ENCODE data around the gene ISCA2. TPM values are rescaled to one million over a fixed set of nuclear protein-coding genes. Genes with fewer than 3 reads are reported as not detected.

The ISCA2 gene
- total and polyA plus RNA-seq, 2 donors (not counting 1 experiment from before 2014, with no cell fraction given), result 11.7 to 32.1 TPM

DNA sequence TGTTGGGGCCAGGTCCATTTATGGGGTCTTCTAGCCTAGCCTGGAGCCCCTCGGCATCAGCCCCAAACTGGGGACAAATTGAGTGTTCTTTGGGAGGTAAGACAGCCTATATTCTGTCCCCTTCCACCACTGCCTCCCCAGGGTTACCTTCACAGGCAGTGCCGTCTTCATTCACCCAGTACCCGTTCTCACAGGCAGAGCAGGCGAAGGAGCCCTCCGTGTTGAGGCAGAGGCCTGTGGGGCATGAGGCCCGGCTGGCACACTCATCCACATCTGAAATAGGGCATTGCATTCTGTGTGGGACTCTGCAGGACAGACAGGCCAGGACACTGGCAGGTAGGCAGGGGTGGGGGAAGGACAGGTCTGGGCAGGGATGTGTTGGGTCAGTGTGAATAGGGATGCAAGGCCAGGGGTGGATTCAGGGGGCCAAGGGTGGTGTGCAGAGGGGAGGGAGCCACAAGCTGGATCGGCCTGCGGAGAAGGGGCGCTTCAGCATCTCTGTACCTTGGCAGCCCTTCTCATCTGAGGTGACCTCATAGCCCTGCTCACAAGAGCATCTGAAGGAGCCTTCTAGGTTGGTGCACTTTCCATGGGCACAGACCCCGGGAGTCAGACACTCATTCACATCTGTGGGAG lies 16.1 kb downstream of the ISCA2 start:
- Histone ChIP-seq H3K4me1 (ENCODE audit: control insufficient read depth, extremely low read depth, insufficient read depth, low read length) (peaks cover 27% of the 10 kb centered on the region), H3K4me2 (ENCODE audit: extremely low read depth, insufficient read depth, low read length) (no peak overlapping the region), H3K9me3 (ENCODE audit: control insufficient read depth, insufficient read depth, low read depth, low read length) (no peaks in the 10 kb centered on the region), H4K20me1 (ENCODE audit: control insufficient read depth, extremely low read depth, insufficient read depth, low read length) (no peaks in the 10 kb centered on the region), H3K27ac (ENCODE audit: insufficient read depth, low read length) (peak overlapping the region; percentile 86), H3K27me3 (ENCODE audit: control insufficient read depth, insufficient read depth, low read length) (no peaks in the 10 kb centered on the region), H3K4me3 (replicated peaks in 1 of 4; ENCODE audit: control extremely low read depth in 1 of 4, insufficient read depth in 1 of 4, low read depth in 3 of 4, low read length in 4 of 4) (no peak overlapping the region), H3K36me3 (ENCODE audit: control insufficient read depth, insufficient read depth, low read length) (peaks cover 47% of the 10 kb centered on the region), H2AFZ (ENCODE audit: low read length) (no peak overlapping the region), H3K79me2 (ENCODE audit: control insufficient read depth, insufficient read depth, low read length) (no peaks in the 10 kb centered on the region), H3K9ac (ENCODE audit: insufficient read depth, low read length) (no peak overlapping the region)
- no peak for DNase-seq (ENCODE audit: low read depth in 2 of 2)
- TF ChIP-seq, protein P1, sequence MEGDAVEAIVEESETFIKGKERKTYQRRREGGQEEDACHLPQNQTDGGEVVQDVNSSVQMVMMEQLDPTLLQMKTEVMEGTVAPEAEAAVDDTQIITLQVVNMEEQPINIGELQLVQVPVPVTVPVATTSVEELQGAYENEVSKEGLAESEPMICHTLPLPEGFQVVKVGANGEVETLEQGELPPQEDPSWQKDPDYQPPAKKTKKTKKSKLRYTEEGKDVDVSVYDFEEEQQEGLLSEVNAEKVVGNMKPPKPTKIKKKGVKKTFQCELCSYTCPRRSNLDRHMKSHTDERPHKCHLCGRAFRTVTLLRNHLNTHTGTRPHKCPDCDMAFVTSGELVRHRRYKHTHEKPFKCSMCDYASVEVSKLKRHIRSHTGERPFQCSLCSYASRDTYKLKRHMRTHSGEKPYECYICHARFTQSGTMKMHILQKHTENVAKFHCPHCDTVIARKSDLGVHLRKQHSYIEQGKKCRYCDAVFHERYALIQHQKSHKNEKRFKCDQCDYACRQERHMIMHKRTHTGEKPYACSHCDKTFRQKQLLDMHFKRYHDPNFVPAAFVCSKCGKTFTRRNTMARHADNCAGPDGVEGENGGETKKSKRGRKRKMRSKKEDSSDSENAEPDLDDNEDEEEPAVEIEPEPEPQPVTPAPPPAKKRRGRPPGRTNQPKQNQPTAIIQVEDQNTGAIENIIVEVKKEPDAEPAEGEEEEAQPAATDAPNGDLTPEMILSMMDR (conservative IDR thresholded peaks at IDR 0.05 in 1 of 2, IDR thresholded peaks at IDR 0.05 in 1 of 2; ENCODE audit: low read depth in 1 of 2, low read length in 2 of 2), result no peak
- TF ChIP-seq EZH2 (IDR thresholded peaks at IDR 0.05; ENCODE audit: low read length, missing control alignments), result no peak

- Histone ChIP-seq H3K4me2 (ENCODE audit: extremely low read depth, insufficient read depth, low read length) (no peak overlapping the region), H4K20me1 (ENCODE audit: control insufficient read depth, extremely low read depth, insufficient read depth, low read length) (no peaks in the 10 kb centered on the region), H3K4me3 (replicated peaks in 1 of 4; ENCODE audit: control extremely low read depth in 1 of 4, insufficient read depth in 1 of 4, low read depth in 3 of 4, low read length in 4 of 4) (no peak overlapping the region), H3K36me3 (ENCODE audit: control insufficient read depth, insufficient read depth, low read length) (peaks cover 41% of the 10 kb centered on the region), H3K27ac (ENCODE audit: insufficient read depth, low read length) (peak overlapping the region; percentile 86), H3K27me3 (ENCODE audit: control insufficient read depth, insufficient read depth, low read length) (no peaks in the 10 kb centered on the region), H3K79me2 (ENCODE audit: control insufficient read depth, insufficient read depth, low read length) (no peaks in the 10 kb centered on the region), H3K4me1 (ENCODE audit: control insufficient read depth, extremely low read depth, insufficient read depth, low read length) (peaks cover 31% of the 10 kb centered on the region), H2AFZ (ENCODE audit: low read length) (no peak overlapping the region), H3K9ac (ENCODE audit: insufficient read depth, low read length) (no peak overlapping the region), H3K9me3 (ENCODE audit: control insufficient read depth, insufficient read depth, low read depth, low read length) (no peaks in the 10 kb centered on the region)
- no peak for TF ChIP-seq EZH2 (IDR thresholded peaks at IDR 0.05; ENCODE audit: low read length, missing control alignments)
- TF ChIP-seq, protein P1 (conservative IDR thresholded peaks at IDR 0.05 in 1 of 2, IDR thresholded peaks at IDR 0.05 in 1 of 2; ENCODE audit: low read depth in 1 of 2, low read length in 2 of 2), result no peak
- peak; percentile 42 to 77 for DNase-seq (ENCODE audit: low read depth in 2 of 2)
Observed at GRCh38 chr14:74510223-74510931, 16.8 kb downstream of the ISCA2 start.

DNA sequence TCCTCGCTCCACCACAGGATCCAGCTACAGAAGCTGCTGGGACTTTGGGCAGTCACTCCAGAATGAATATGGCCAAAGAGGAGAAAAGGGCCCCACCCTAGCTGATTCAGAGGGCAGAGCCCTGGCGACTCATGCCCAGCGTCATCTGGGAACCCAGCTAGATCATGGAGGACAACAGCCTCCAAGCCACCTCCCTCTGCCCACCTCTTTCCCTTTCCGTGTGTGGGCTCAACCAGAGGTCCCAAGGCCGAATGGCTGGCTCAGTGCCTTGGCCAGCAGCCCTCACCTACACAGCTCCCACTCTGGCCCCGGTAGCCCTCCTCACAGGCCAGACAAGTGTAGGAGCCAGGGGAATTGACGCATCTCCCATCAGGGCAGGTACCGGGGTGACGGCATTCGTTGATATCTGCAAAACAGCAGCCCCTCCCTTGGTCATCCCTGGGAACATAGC lies 17.4 kb downstream of the ISCA2 start:
- Histone ChIP-seq H3K27me3 (ENCODE audit: control insufficient read depth, insufficient read depth, low read length) (no peaks in the 10 kb centered on the region), H3K27ac (ENCODE audit: insufficient read depth, low read length) (peak overlapping the region; percentile 86), H3K79me2 (ENCODE audit: control insufficient read depth, insufficient read depth, low read length) (no peaks in the 10 kb centered on the region), H3K36me3 (ENCODE audit: control insufficient read depth, insufficient read depth, low read length) (peaks cover 39% of the 10 kb centered on the region), H3K9ac (ENCODE audit: insufficient read depth, low read length) (no peak overlapping the region), H3K4me2 (ENCODE audit: extremely low read depth, insufficient read depth, low read length) (peak overlapping the region; percentile 18), H4K20me1 (ENCODE audit: control insufficient read depth, extremely low read depth, insufficient read depth, low read length) (no peaks in the 10 kb centered on the region), H3K4me3 (replicated peaks in 1 of 4; ENCODE audit: control extremely low read depth in 1 of 4, insufficient read depth in 1 of 4, low read depth in 3 of 4, low read length in 4 of 4) (no peak overlapping the region), H2AFZ (ENCODE audit: low read length) (no peak overlapping the region), H3K9me3 (ENCODE audit: control insufficient read depth, insufficient read depth, low read depth, low read length) (no peaks in the 10 kb centered on the region), H3K4me1 (ENCODE audit: control insufficient read depth, extremely low read depth, insufficient read depth, low read length) (peaks cover 35% of the 10 kb centered on the region)
- peak; percentile 66 to 73 for DNase-seq (ENCODE audit: low read depth in 2 of 2)
- TF ChIP-seq, protein P1 (conservative IDR thresholded peaks at IDR 0.05 in 1 of 2, IDR thresholded peaks at IDR 0.05 in 1 of 2; ENCODE audit: low read depth in 1 of 2, low read length in 2 of 2), result no peak
- no peak for TF ChIP-seq EZH2 (IDR thresholded peaks at IDR 0.05; ENCODE audit: low read length, missing control alignments)
